GM18867 (cell line): ENCODE measurements around the gene CPZ.
"Not testable (repeated sequence)": the region's sequence is repeated elsewhere in the genome, so short reads cannot be mapped to it uniquely, and the experiment has no call there.

Experiments used
- ATAC-seq: cut with Tn5 transposase; IDR thresholded peaks from one replicate; pipeline ENCODE4 v1.9.1; 2021; ENCODE audit warnings: mild to moderate bottlenecking, moderate library complexity; ENCODE audit not compliant: unreplicated experiment

Gene CPZ

GRCh38 chr4:8648816-8649630 is 56.5 kb downstream of the CPZ start:
- no peak for ATAC-seq

- no peak for ATAC-seq
These were observed 57.2 kb downstream of the CPZ start for GRCh38 chr4:8649631-8650361.

DNA sequence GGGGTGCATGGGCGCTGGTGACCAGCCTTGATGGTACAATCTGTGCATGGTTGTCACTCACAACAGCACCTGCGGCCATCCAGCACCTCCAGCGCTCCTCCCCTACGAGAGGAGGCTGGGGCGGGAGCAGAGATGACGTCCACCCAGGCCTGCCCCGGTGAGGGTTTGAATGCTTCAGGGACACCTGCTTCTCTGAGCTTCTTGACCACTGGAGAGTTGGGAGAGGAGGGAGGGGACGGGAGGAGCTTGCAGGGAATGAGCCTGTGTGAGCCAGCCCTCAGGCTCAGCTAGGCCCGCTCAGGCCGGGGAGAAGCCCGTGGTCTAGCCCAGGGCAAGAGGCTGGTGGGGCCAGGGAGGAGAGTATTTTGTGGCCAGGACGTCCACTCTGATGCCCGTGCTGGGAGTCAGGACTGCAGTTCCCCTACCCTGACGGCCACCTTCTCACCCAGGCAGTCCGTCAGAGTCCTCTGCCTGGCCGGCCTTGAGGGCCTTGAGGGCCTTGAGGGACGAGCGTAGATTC is 59.2 kb downstream of the CPZ start:
- ATAC-seq = no peak

DNA sequence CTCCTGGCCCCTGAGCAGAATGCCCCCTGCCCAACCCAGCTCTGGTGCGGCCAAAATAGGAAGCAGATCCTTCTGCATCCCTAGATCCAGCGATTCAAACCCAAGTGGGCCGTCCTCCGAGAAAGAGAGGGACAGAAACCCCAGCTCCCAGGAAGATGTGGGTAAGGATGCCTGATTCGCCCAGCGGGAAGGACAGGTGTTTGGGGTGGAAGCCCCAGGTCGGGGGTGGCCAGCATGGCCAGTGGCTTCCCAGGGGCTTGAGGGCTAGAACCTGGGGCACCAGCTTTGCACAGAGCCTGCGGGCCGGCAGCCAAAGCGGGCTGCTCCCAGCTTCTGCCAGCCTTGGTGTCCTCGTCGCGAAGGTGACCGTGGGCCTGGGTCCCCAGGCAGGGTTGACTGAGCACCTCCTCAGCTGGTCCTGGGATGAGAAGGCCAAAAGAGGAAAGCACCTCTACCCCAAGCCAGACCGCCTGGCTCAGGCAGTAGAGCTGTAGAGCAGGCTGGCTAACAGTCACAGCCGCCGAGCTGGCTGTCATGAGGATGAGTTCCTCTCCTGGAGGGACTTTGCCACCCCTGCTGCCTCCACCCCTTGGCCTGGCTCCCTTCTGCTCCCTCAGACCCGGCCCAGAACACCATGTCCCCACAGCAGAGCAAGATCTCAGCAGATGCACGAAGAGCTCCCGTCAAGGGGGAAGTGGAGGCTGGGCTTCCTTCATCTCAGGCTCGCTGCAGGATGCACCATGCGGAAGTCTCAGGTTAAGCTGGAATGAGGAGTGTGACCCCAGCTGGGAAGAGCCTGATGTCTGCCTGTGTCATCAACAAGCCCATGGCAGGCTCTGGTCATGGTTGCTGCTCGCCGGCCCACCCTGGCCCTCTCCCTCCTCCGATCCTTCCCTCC is 59.9 kb downstream of the CPZ start:
- no peak for ATAC-seq

- no peak for ATAC-seq
These were observed 60.9 kb downstream of the CPZ start for GRCh38 chr4:8653326-8654000.

DNA sequence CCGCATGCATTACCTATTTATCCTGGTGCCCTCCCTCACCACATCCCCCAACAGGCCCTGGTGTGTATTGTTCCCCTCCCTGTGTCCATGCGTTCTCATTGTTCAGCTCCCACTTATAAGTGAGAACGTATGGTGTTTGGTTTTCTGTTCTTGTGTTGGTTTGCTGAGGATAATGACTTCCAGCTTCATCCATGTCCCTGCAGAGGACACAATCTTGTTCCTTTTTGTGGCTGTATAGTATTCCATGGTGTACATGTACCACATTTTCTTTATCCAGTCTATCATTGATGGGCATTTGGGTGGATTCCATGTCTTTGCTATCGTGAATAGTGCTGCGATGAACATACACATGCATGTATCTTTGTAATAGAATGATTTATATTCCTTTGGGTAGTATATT is 61.6 kb downstream of the CPZ start:
- ATAC-seq = not testable (repeated sequence)

- no peak for ATAC-seq
These were observed 63.0 kb downstream of the CPZ start for GRCh38 chr4:8655411-8656184.

GRCh38 chr4:8656185-8656517 is 63.6 kb downstream of the CPZ start:
- no peak for ATAC-seq

- no peak for ATAC-seq
These were observed 64.3 kb downstream of the CPZ start for GRCh38 chr4:8656711-8657380.

GRCh38 chr4:8657381-8658088 is 65.0 kb downstream of the CPZ start:
- ATAC-seq = no peak

DNA sequence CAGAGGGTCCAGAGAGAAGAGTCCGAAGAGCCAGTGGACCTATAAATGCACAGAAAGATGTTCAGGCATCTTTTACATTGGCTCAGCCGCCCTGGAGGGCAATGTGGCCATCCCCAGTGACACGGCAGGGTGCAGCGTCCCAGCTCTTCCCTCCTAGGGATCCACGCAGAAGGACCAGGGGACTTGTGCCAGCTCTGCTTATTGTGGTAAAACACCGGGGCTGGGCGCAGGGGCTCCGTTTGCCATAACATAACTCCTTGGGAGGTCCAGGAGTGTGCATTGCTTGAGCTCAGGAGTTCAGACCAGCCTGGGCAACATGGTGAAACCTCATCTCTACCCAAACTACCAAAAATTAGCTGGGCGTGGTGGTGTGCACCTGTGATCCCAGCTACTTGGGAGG is 70.2 kb downstream of the CPZ start:
- no peak for ATAC-seq

DNA sequence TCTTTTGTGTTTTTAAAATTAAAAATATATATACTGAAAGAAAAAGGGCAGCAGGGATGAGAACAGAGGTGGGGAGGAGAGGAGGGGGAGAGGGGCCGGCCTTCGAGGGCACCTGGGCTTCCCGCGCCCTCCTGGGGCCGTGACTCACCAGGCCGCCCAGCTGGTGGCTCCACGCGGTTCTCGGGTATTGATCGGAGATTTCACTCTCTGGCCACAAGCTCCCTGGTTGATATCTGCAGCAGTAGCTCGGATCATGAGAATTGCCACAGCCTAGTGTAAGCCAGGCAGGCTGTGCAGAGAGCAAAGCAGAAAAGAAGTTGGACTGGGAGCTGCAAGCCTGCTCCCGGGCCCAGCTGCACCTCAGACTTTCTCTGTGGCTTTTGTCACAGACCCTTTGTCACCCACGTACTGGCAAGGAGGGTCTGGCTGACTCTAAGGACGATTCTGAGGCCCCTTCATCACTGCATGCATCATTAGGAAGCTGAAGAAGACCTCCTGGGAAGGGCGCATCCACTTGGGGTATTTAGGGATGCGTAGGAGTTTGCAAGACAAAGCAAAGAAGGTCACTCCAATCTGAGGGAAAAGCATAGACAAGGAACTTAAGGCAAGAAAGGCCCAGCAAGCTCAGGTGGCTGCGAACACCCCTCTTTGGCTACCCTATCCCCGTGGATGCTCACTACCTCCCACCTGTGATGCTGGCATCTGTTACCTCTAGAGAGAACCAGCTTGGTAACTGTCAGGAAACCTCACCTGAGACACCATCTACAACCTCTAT is 71.7 kb downstream of the CPZ start:
- no peak for ATAC-seq

- no peak for ATAC-seq
These were observed 72.4 kb downstream of the CPZ start for GRCh38 chr4:8664976-8665375.

DNA sequence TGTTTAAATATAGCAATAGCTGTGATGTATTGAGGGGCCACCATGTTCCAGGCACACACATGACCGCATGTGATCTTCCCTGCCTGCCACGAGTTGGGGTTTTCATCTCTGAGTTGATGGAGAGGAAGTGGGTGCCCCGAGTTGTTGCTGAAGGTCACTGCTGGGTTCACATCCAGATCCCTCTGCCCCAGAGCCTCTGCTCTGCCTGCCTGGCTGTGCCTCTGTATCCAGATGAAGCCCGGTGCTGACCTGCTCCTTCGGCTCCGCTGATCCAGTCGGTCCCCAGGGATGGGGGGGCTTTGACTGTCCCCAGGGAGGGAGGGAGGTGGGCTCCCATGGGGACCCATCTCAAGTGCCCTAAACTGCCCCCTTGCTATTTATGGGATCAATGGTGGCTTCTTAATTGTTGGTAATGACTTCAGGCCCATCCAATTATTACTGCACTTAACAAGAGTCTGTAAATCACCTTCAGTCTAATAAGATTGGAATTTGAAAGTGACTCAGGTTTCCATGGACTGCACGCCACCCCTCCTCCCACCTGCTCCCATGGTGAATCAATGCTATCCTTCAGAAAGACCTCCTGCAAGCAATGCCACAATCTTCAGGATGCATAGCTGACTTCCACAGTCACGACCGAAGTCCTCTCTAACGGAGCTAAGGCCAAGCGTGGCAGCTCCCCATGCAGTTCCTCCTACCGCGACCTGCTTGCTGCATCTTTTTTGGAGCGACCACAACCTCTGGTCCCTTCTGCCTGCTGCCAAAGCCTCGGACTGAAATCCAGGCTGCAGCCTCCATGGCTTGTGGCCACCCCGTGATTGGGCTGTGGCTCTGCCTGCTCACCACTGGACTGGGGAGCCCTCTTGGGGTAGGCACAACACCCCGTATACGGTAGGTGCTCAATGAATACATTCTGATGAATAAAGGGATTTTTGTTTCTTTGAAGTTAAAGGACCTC is 73.1 kb downstream of the CPZ start:
- no peak for ATAC-seq

DNA sequence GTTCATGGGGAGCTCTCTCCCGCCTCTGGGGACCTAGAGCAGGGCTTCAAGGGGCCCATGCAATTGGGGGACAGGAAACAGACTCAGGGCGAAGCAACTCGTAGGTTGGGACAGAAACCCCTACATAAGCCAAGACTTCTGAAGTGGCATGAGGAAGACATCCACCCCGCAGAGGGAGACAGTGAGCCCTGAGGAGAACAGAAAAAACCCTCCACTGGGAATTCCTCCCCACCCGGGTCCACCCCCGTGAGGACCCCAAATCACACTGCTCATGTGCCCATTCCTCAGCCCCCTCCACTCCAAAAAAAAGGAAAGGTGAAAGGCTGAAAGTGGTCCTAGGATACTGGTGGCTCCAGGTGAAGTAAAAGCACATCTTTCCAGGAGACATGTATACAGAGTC is 74.0 kb downstream of the CPZ start:
- no peak for ATAC-seq
